ENCODE results near the gene ZNF330.

- TF ChIP-seq POLR2A (IDR thresholded peaks at IDR 0.05; ENCODE audit: low read depth, low read length) (no peak), POLR2AphosphoS5 (IDR thresholded peaks at IDR 0.05; ENCODE audit: low read depth, low read length) (no peak)
Observed at GRCh38 chr4:141246683-141247429, 26.2 kb downstream of the ZNF330 start.

Measured in GM12892 (cell line).